Measurements from ENCODE around the gene SPEG. TPM values are rescaled to one million over a fixed set of nuclear protein-coding genes. Genes with fewer than 3 reads are reported as not detected.

The SPEG gene
- polyA plus RNA-seq, 3 donors = not detected

- H3K27ac Mint-ChIP-seq = no peak overlapping the region
- Histone ChIP-seq H3K9me3 (replicated peaks in 1 of 2; ENCODE audit: control insufficient read depth in 1 of 2, insufficient read depth in 1 of 2, low read length in 2 of 2) (peaks cover 0 to 10% of the 10 kb centered on the region in 2 donors), H3K4me2 (replicated peaks; ENCODE audit: extremely low read depth, low read length, poor library complexity, severe bottlenecking) (no peak overlapping the region), H4K20me1 (ENCODE audit: insufficient read depth, low read length) (no peaks in the 10 kb centered on the region), H3K27me3 (ENCODE audit: control insufficient read depth in 2 of 2, insufficient read depth in 2 of 2, low read length in 2 of 2) (peaks cover 21 to 53% of the 10 kb centered on the region in 2 donors), H3K4me3 (replicated peaks in 1 of 3; ENCODE audit: low read depth in 2 of 3, low read length in 3 of 3) (no peak overlapping the region), H3K9ac (ENCODE audit: insufficient read depth, low read length, poor library complexity, severe bottlenecking) (no peak overlapping the region), H3K27ac (ENCODE audit: low read depth in 1 of 2, low read length in 2 of 2) (no peak overlapping the region), H3K4me1 (ENCODE audit: control insufficient read depth in 1 of 2, insufficient read depth in 2 of 2, low read length in 2 of 2) (no peaks in the 10 kb centered on the region), H2AFZ (ENCODE audit: insufficient read depth, low read depth, low read length, poor library complexity, severe bottlenecking) (peak overlapping the region; percentile 13), H3K36me3 (replicated peaks in 1 of 2; ENCODE audit: control insufficient read depth in 1 of 2, insufficient read depth in 2 of 2, low read length in 2 of 2) (no peaks in the 10 kb centered on the region), H3K79me2 (ENCODE audit: insufficient read depth, low read length) (no peaks in the 10 kb centered on the region)
- DNase-seq = no peak
- WGBS (ENCODE audit: insufficient coverage) = 1% methylated on average over 88 of the region's 89 CpGs
- peak overlapping the region in 1 of 2 donors; percentile 75 for H3K4me3 Mint-ChIP-seq
- peaks cover 2% of the 10 kb centered on the region for H3K4me1 Mint-ChIP-seq
- H3K27me3 Mint-ChIP-seq (ENCODE audit: low read depth in 3 of 3) = peaks cover 47 to 76% (median 59%) of the 10 kb centered on the region in 3 donors
- peaks cover 0 to 9% (median 2%) of the 10 kb centered on the region in 7 donors for H3K9me3 Mint-ChIP-seq
- H3K36me3 Mint-ChIP-seq = no peaks in the 10 kb centered on the region
- no peak for TF ChIP-seq CTCF (IDR thresholded peaks at IDR 0.05)
- intact Hi-C loops (cut with micrococcal nuclease) = no loop called here
These were observed 49.9 kb downstream of the SPEG start for GRCh38 chr2:219484343-219485200.

- Histone ChIP-seq H3K4me3 (replicated peaks in 1 of 3; ENCODE audit: low read depth in 2 of 3, low read length in 3 of 3) (no peak overlapping the region), H4K20me1 (ENCODE audit: insufficient read depth, low read length) (no peaks in the 10 kb centered on the region), H3K9ac (ENCODE audit: insufficient read depth, low read length, poor library complexity, severe bottlenecking) (no peak overlapping the region), H3K4me1 (ENCODE audit: control insufficient read depth in 1 of 2, insufficient read depth in 2 of 2, low read length in 2 of 2) (no peaks in the 10 kb centered on the region), H3K27ac (ENCODE audit: low read depth in 1 of 2, low read length in 2 of 2) (no peak overlapping the region), H3K79me2 (ENCODE audit: insufficient read depth, low read length) (no peaks in the 10 kb centered on the region), H3K27me3 (ENCODE audit: control insufficient read depth in 2 of 2, insufficient read depth in 2 of 2, low read length in 2 of 2) (peaks cover 21 to 53% of the 10 kb centered on the region in 2 donors), H3K4me2 (replicated peaks; ENCODE audit: extremely low read depth, low read length, poor library complexity, severe bottlenecking) (no peak overlapping the region), H2AFZ (ENCODE audit: insufficient read depth, low read depth, low read length, poor library complexity, severe bottlenecking) (no peak overlapping the region), H3K36me3 (replicated peaks in 1 of 2; ENCODE audit: control insufficient read depth in 1 of 2, insufficient read depth in 2 of 2, low read length in 2 of 2) (no peaks in the 10 kb centered on the region), H3K9me3 (replicated peaks in 1 of 2; ENCODE audit: control insufficient read depth in 1 of 2, insufficient read depth in 1 of 2, low read length in 2 of 2) (peaks cover 0 to 10% of the 10 kb centered on the region in 2 donors)
- no peak for TF ChIP-seq CTCF (IDR thresholded peaks at IDR 0.05)
- intact Hi-C loops (cut with micrococcal nuclease) = no loop called here
- Mint-ChIP-seq H3K4me1 (peaks cover 2% of the 10 kb centered on the region), H3K9me3 (peaks cover 0 to 9% (median 2%) of the 10 kb centered on the region in 7 donors), H3K27ac (no peak overlapping the region), H3K4me3 (peak overlapping the region in 1 of 2 donors; percentile 53), H3K36me3 (no peaks in the 10 kb centered on the region), H3K27me3 (ENCODE audit: low read depth in 3 of 3) (peaks cover 47 to 77% (median 59%) of the 10 kb centered on the region in 3 donors)
- DNase-seq = no peak
- 44% methylated on average over 5 of the region's 12 CpGs for WGBS (ENCODE audit: insufficient coverage)
These were observed 50.5 kb downstream of the SPEG start for GRCh38 chr2:219485201-219485580.
